Neuronal stem cell (in vitro differentiated cells): ENCODE measurements around the gene LCE3C.

Source experiments
- DNase-seq: peaks from one replicate; pipeline ENCODE4 v3.0.0-alpha.2; 2013; ENCODE audit warnings: low spot score
- H2AFZ ChIP-seq: one replicate; pipeline ENCODE4 v1.6.1; 2013; ENCODE audit warnings: mild to moderate bottlenecking, low read length, inconsistent platforms
- H2AK5ac ChIP-seq: 2 replicates; pipeline ENCODE4 v1.6.1; 2013; ENCODE audit warnings: low read depth, mild to moderate bottlenecking, inconsistent platforms, low read length, moderate library complexity, mixed read lengths
- H2BK120ac ChIP-seq: 2 replicates; pipeline ENCODE4 v1.6.1; 2013; ENCODE audit warnings: low read depth, mild to moderate bottlenecking, inconsistent platforms, low read length, moderate library complexity, mixed read lengths
- H2BK12ac ChIP-seq: one replicate; pipeline ENCODE4 v1.6.1; 2013; ENCODE audit warnings: low read length, inconsistent platforms
- H2BK15ac ChIP-seq: 2 replicates; pipeline ENCODE4 v1.6.1; 2013; ENCODE audit warnings: mild to moderate bottlenecking, low read length, inconsistent platforms, mixed read lengths
- H2BK5ac ChIP-seq: one replicate; pipeline ENCODE4 v1.6.1; 2013; ENCODE audit warnings: inconsistent platforms, mild to moderate bottlenecking, low read length, moderate library complexity
- H3K14ac ChIP-seq: one replicate; pipeline ENCODE4 v1.6.1; 2013; ENCODE audit warnings: low read length, inconsistent platforms
- H3K18ac ChIP-seq: 2 replicates; pipeline ENCODE4 v1.6.1; 2013; ENCODE audit warnings: low read length, inconsistent platforms
- H3K23ac ChIP-seq: 2 replicates; pipeline ENCODE4 v1.6.1; 2013; ENCODE audit warnings: low read depth, mild to moderate bottlenecking, mixed read lengths, low read length, inconsistent platforms; ENCODE audit not compliant: poor library complexity
- H3K27ac ChIP-seq: replicated peaks from 3 replicates; pipeline ENCODE4 v1.5.1; 2013; ENCODE audit warnings: low read length, inconsistent platforms
- H3K27me3 ChIP-seq, 3 experiments: 2 replicates each; pipeline ENCODE4 v1.6.1; 2013; ENCODE audit warnings: low read length in 3 of 3, mild to moderate bottlenecking in 2 of 3, inconsistent platforms in 1 of 3, low read depth in 1 of 3, mixed read lengths in 1 of 3, moderate library complexity in 1 of 3; ENCODE audit not compliant: control insufficient read depth in 3 of 3, insufficient read depth in 3 of 3
- H3K36me3 ChIP-seq, 2 donors: replicated peaks in 1 of 2; 2 replicates each; pipeline ENCODE4 v1.6.1; 2013; ENCODE audit warnings: low read length in 2 of 2; ENCODE audit not compliant: control insufficient read depth in 2 of 2, insufficient read depth in 2 of 2
- H3K4ac ChIP-seq: 2 replicates; pipeline ENCODE4 v1.6.1; 2013; ENCODE audit warnings: inconsistent platforms, mild to moderate bottlenecking, low read length, moderate library complexity
- H3K4me1 ChIP-seq, 2 donors: 1 replicate in 1 of 2; 2 replicates in 1 of 2; pipeline ENCODE4 v1.6.1; 2013; ENCODE audit warnings: low read length in 2 of 2, low read depth in 1 of 2; ENCODE audit not compliant: control insufficient read depth in 2 of 2, insufficient read depth in 1 of 2
- H3K4me2 ChIP-seq: one replicate; pipeline ENCODE4 v1.6.1; 2013; ENCODE audit warnings: mild to moderate bottlenecking, low read length, inconsistent platforms; ENCODE audit not compliant: insufficient read depth, poor library complexity, severe bottlenecking
- H3K4me3 ChIP-seq, 2 donors: 2 replicates each; pipeline ENCODE4 v1.5.1; 2013; ENCODE audit warnings: low read length in 2 of 2, mild to moderate bottlenecking in 2 of 2, inconsistent platforms in 1 of 2, moderate library complexity in 1 of 2
- H3K79me1 ChIP-seq: one replicate; pipeline ENCODE4 v1.6.1; 2013; ENCODE audit warnings: low read depth, mild to moderate bottlenecking, inconsistent platforms, low read length, moderate library complexity
- H3K9ac ChIP-seq: one replicate; pipeline ENCODE4 v1.6.1; 2013; ENCODE audit warnings: mild to moderate bottlenecking, low read depth, low read length, inconsistent platforms; ENCODE audit not compliant: poor library complexity
- H3K9me3 ChIP-seq, 2 donors: replicated peaks in 1 of 2; 2 replicates each; pipeline versions ENCODE3 to v1.6.1; 2013; ENCODE audit warnings: low read length in 2 of 2, mild to moderate bottlenecking in 2 of 2, inconsistent platforms in 1 of 2, low read depth in 1 of 2, mixed read lengths in 1 of 2, moderate library complexity in 1 of 2; ENCODE audit not compliant: control insufficient read depth in 2 of 2, insufficient read depth in 1 of 2
- H4K8ac ChIP-seq: one replicate; pipeline ENCODE4 v1.6.1; 2013; ENCODE audit warnings: low read depth, mild to moderate bottlenecking, inconsistent platforms, low read length, moderate library complexity
- H4K91ac ChIP-seq: one replicate; pipeline ENCODE4 v1.6.1; 2013; ENCODE audit warnings: low read length, low read depth, mild to moderate bottlenecking, inconsistent platforms; ENCODE audit not compliant: poor library complexity
- WGBS, 2 donors: extraction: QIAGEN DNeasy Blood & Tissue Kit; methylation state at CpG; one replicate each; pipeline ENCODE4 v1.1.7; 2013; ENCODE audit warnings: missing lambda C conversion rate in 2 of 2, mixed read lengths in 1 of 2; ENCODE audit not compliant: insufficient read length in 2 of 2, insufficient replicate concordance in 1 of 2; ENCODE audit errors: extremely low coverage in 2 of 2; 5-methylcytosine and 5-hydroxymethylcytosine counted together

LCE3C gene

DNA sequence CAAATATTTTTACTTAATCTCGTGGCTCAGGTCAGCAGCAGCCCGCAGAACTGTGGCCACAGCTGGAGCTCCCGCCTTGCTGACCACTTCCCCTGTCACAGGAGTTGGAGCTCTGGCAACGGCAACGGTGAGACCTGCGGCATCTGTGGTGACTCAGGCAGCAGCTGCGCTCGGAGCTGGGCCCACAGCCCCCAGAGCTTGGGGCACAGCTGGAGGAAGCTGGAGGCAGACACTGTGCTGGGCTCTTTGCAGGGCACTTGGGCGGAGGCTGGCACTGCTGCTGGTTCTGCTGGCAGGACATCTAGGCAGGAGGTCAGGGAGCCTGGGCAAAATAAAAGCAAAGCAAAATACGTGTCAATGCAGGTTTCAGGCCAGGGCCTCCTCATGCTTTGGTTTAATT, 22.8 kb downstream of the LCE3C start, which contains the start of gene LCE3A:
TSS of gene LCE3A (minus strand) at position 301 of the 400 bp plus-strand sequence. CDS start at position 301, 0 bp downstream.
- H3K4me3 ChIP-seq: peak within 1 kb of the TSS in 1 of 2 donors; percentile 33
- H2BK120ac ChIP-seq: no peak within 1 kb of the TSS
- no peak within 1 kb of the TSS for H3K4ac ChIP-seq
- H3K4me1 ChIP-seq: no peaks in the 10 kb centered on the region
- H3K36me3 ChIP-seq: no peaks in the 10 kb centered on the region
- no peak within 1 kb of the TSS for H3K9ac ChIP-seq
- no peak within 1 kb of the TSS for H3K4me2 ChIP-seq
- no peak within 1 kb of the TSS for H2AFZ ChIP-seq
- no peak within 1 kb of the TSS for H4K91ac ChIP-seq
- peak within 1 kb of the TSS; percentile 52 for H2BK12ac ChIP-seq
- H2BK15ac ChIP-seq: no peak within 1 kb of the TSS
- H2AK5ac ChIP-seq: no peak within 1 kb of the TSS
- no peak within 1 kb of the TSS for H3K23ac ChIP-seq
- H3K27ac ChIP-seq: no peak within 1 kb of the TSS
- peaks cover 0 to 42% of the 10 kb centered on the region in 2 donors for H3K9me3 ChIP-seq
- DNase-seq: no peak
- H4K8ac ChIP-seq: no peak within 1 kb of the TSS
- H3K27me3 ChIP-seq: no peaks in the 10 kb centered on the region
- no peaks in the 10 kb centered on the region for H3K79me1 ChIP-seq
- no CpG with 5 or more reads among the region's 10 CpGs for WGBS, 2 donors
- H2BK5ac ChIP-seq: no peak within 1 kb of the TSS
- no peak within 1 kb of the TSS for H3K14ac ChIP-seq
- no peak within 1 kb of the TSS for H3K18ac ChIP-seq

DNA sequence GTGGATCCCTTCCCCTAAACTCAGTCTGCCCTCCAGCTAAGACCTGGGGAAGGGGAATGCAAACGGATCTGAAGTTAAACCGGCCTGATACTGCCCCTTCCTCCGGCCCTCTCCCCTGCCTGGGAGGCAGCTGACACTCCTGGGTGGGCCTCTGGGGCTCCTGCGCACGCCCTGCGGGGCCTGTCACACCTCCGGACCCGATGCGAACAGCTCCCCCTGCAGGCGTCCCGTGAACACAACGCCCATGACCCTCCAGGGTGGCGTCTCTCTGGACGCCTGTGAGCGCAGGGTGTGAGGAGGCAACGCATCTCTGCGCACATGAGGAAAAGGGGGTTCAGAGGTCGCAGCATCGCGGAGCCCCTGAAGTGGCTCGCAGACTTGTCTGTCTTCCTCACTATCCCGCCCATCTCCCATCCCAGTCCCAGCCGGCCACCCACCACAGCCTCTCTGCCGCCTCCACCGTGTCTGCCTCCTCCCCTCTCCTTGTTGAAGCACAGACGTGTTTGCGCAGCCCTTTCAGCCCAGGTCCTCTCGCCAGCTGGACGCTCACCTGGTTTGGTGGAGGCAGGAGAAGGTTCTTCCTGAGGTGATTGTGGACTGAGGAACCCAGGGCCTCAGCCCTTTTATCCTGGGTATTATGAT, 23.3 kb downstream of the LCE3C start:
- no peak for DNase-seq
- H3K23ac ChIP-seq: no peak overlapping the region
- H2AFZ ChIP-seq: no peak overlapping the region
- no peaks in the 10 kb centered on the region for H3K79me1 ChIP-seq
- H3K27me3 ChIP-seq: no peaks in the 10 kb centered on the region
- no peak overlapping the region for H2BK15ac ChIP-seq
- no peak overlapping the region for H2AK5ac ChIP-seq
- no peak overlapping the region for H2BK120ac ChIP-seq
- H3K4me1 ChIP-seq: no peaks in the 10 kb centered on the region
- peak overlapping the region; percentile 52 for H2BK12ac ChIP-seq
- no peak overlapping the region for H3K9ac ChIP-seq
- H2BK5ac ChIP-seq: no peak overlapping the region
- no CpG with 5 or more reads among the region's 29 CpGs for WGBS, 2 donors
- H3K18ac ChIP-seq: no peak overlapping the region
- H4K91ac ChIP-seq: no peak overlapping the region
- no peaks in the 10 kb centered on the region for H3K36me3 ChIP-seq
- peaks cover 0 to 45% of the 10 kb centered on the region in 2 donors for H3K9me3 ChIP-seq
- no peak overlapping the region for H3K14ac ChIP-seq
- H3K4me2 ChIP-seq: no peak overlapping the region
- H3K4me3 ChIP-seq: peak overlapping the region in 1 of 2 donors; percentile 33
- no peak overlapping the region for H3K27ac ChIP-seq
- H3K4ac ChIP-seq: no peak overlapping the region
- no peak overlapping the region for H4K8ac ChIP-seq

DNA sequence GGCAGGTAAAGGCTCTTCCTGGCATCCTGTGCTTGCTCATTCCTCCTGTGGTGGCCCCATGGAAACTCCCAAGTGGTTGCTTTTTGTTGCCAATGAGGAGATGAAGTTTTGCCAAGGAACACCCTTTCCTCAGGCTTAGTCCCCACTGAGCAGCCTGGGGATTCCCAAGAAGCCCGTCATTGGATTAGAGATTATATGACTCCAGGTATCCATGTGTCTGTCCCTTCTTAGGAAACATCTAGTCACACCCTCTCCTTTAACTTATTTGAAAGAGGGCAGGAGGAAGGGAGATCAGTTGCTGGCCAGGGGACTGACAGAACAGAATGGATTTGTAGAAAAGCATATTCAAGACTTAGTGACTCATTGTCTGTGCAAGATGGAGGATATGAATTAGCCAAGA, 26.7 kb downstream of the LCE3C start:
- no peak overlapping the region for H3K9ac ChIP-seq
- no peaks in the 10 kb centered on the region for H3K79me1 ChIP-seq
- H3K4me1 ChIP-seq: no peaks in the 10 kb centered on the region
- H2BK5ac ChIP-seq: no peak overlapping the region
- no peak overlapping the region for H3K23ac ChIP-seq
- H3K27me3 ChIP-seq: no peaks in the 10 kb centered on the region
- H2AK5ac ChIP-seq: no peak overlapping the region
- no peak overlapping the region for H3K27ac ChIP-seq
- H3K4ac ChIP-seq: no peak overlapping the region
- H3K36me3 ChIP-seq: no peaks in the 10 kb centered on the region
- H3K18ac ChIP-seq: no peak overlapping the region
- no peak overlapping the region for H2BK15ac ChIP-seq
- no peak overlapping the region for H3K4me2 ChIP-seq
- no peak overlapping the region for H3K14ac ChIP-seq
- no peak overlapping the region for H2AFZ ChIP-seq
- no peak overlapping the region for H2BK120ac ChIP-seq
- DNase-seq: no peak
- H4K8ac ChIP-seq: no peak overlapping the region
- no peak overlapping the region for H2BK12ac ChIP-seq
- no CpG with 5 or more reads among the region's 1 CpG for WGBS, 2 donors
- H3K4me3 ChIP-seq: no peak overlapping the region
- H4K91ac ChIP-seq: no peak overlapping the region
- H3K9me3 ChIP-seq: peaks cover 0 to 49% of the 10 kb centered on the region in 2 donors

- Histone ChIP-seq H3K4me2 (no peak overlapping the region), H4K91ac (no peak overlapping the region), H3K18ac (no peak overlapping the region), H2BK120ac (no peak overlapping the region), H2BK12ac (no peak overlapping the region), H3K9me3 (peaks cover 0 to 29% of the 10 kb centered on the region in 2 donors), H3K36me3 (no peaks in the 10 kb centered on the region), H3K27me3 (no peaks in the 10 kb centered on the region), H3K9ac (no peak overlapping the region), H3K4me3 (no peak overlapping the region), H3K14ac (no peak overlapping the region), H2AK5ac (no peak overlapping the region), H3K23ac (no peak overlapping the region), H4K8ac (no peak overlapping the region), H2AFZ (no peak overlapping the region), H3K4ac (no peak overlapping the region), H2BK5ac (no peak overlapping the region), H3K27ac (no peak overlapping the region), H3K79me1 (no peaks in the 10 kb centered on the region), H3K4me1 (no peaks in the 10 kb centered on the region), H2BK15ac (no peak overlapping the region)
- DNase-seq: no peak
- WGBS, 2 donors: no CpG with 5 or more reads among the region's 3 CpGs
These were observed 30.6 kb downstream of the LCE3C start for GRCh38 chr1:152630596-152630995.
